GM18511 (cell line): ENCODE measurements around the gene SH2D3C.

Source experiments
- ATAC-seq: cut with Tn5 transposase; IDR thresholded peaks from one replicate; pipeline ENCODE4 v1.9.1; 2021; ENCODE audit warnings: mild to moderate bottlenecking, moderate library complexity; ENCODE audit not compliant: unreplicated experiment

SH2D3C gene, protein sequence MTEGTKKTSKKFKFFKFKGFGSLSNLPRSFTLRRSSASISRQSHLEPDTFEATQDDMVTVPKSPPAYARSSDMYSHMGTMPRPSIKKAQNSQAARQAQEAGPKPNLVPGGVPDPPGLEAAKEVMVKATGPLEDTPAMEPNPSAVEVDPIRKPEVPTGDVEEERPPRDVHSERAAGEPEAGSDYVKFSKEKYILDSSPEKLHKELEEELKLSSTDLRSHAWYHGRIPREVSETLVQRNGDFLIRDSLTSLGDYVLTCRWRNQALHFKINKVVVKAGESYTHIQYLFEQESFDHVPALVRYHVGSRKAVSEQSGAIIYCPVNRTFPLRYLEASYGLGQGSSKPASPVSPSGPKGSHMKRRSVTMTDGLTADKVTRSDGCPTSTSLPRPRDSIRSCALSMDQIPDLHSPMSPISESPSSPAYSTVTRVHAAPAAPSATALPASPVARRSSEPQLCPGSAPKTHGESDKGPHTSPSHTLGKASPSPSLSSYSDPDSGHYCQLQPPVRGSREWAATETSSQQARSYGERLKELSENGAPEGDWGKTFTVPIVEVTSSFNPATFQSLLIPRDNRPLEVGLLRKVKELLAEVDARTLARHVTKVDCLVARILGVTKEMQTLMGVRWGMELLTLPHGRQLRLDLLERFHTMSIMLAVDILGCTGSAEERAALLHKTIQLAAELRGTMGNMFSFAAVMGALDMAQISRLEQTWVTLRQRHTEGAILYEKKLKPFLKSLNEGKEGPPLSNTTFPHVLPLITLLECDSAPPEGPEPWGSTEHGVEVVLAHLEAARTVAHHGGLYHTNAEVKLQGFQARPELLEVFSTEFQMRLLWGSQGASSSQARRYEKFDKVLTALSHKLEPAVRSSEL

DNA sequence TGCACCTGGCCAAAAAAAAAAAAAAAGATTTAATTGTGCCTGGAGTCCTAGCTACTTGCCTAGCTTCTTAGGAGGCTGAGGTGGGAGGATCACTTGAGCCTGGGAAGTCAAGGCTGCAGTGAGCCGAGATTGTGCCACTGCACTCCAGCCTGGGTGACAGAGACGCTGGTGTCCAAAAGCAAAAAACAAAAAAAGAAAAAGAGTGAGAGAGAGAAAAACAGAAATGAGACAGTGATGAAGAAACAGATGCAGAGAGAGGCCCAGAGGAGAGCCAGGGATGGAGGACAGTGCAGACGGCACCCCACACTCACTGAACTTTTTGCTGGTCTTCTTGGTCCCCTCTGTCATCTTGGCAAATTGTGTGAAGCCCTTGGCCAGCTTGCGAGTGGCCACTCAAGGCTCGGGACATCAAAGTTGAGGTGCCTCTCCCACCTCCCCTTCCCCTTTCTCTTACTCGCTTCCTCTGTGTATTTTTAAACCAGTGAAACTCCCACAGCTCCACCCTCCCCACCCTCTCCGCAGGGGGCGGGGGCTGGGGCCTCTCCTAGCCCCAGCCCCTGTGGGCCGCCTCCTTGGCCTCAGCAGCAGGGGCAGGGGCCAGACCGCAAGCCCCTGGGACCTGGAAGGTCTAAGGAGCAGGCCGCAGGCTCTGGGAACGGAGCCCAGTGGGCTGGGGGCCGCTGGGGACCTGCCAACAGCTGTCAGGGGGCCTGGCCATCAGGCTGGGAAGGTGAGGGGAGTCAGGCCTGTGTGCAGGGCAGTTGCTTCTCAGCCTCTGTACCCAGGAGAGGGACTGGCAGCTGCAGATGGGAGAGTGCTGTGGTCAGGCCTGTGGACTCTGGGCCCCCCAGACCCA, at the start of gene SH2D3C:
TSS of gene SH2D3C (minus strand) at position 387 of the 856 bp plus-strand sequence. CDS start at position 348, 39 bp downstream.
- peak; percentile 52 for ATAC-seq

DNA sequence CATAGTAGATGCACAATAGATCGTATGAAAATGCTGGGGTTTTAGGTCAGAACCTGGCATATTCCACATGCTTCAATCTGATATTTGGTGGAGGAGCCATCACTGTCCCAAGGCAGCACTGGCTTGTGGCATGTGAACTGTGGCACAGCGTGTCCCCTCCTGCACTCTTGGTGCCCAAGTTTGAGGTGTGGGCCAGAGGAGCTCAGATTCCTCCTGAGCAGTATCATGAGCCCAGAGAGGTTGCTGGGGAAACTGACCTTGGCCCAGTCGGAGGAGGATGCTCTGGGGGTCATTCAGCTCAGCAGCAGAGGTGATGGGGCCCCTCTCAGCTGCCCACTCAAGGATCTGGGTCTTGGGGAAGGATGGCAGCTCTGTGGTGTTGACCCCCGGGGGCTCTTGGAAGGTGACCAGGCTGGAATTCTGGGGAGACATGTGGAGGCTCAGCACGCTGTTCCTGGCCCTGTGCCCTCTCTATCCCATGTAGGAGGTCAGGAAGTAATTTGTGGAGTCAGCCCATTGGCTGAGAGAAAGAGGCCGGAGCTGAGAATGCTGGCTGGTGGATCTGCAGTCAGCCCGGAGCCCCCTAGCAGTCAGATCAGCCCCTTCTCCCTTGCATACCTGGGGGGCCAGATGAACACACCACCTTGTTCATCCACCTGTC, 47.9 kb upstream of the SH2D3C start:
- no peak for ATAC-seq

DNA sequence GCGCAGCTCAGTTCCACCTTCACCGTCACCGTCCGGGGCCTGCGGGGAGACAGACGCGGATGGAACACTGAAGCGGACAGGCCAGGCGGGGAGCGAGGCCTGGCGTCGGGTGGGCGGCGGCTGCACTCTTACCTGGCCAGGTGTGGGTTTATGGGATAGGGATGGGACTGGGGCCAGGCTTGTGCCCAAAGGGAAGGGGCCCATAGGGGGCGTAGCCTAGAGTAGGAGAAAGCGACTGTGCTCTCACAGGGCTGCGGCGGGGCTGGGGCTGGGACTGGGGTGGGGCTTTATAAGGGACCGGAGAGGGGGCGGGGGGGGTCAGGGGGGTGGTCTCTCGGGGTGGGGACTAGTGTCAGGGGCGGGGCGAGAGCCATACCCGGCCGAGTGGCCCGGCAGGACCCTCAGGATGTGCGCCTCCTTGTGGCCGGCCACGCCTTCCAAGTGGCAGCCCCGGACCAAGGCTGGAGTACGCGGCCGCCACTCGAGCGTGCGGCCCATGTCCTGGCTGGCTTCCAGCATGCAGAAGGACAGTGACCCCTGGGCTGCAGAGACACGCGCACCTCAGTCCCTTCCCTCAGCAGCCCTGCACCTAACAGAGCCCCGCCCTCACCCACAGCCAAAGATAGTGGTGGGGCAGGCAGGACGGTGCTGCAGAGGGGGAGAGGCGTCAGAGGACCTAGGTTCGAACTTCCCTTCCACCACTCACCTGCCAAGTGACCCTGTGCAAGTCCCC, 47.0 kb upstream of the SH2D3C start:
- ATAC-seq = no peak

DNA sequence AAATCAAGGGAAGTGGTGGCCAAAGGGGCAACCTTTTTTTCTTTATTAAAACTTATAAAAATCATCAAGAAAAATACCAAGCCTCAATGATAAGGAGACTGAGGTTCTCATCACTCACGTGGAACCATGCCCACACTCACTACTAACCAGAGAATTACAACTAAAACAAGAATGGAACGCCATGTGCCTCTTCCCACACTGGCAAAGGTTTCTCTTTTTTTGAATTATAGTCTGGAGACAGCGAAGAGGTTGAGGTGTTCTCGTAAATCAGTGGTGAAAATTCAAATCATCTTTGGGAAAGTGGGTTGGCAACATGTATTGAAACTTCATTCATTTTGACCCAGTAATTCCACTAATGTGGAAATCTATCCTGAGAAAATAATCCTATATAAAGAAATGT, 43.6 kb upstream of the SH2D3C start:
- ATAC-seq = no peak

DNA sequence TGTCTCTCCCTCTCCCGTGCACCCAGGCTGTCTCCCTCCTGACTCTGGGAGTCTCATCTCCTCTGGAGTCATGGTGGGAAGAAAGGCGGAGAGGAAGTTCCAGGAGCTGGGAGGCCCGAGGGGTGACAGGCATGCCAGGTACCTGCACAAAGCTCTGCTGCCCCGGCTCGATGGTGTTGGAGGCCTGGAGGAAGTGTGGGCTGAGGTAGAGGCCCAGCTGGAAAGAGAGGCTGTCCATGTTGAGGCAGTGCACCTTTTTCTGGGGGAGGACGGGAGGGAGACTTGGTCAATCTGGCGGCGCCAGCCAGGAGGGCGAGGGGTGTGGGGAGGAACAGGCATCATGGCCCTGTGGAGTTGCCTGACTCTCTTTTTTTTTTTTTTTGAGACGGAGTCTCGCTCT, 40.1 kb upstream of the SH2D3C start:
- no peak for ATAC-seq

DNA sequence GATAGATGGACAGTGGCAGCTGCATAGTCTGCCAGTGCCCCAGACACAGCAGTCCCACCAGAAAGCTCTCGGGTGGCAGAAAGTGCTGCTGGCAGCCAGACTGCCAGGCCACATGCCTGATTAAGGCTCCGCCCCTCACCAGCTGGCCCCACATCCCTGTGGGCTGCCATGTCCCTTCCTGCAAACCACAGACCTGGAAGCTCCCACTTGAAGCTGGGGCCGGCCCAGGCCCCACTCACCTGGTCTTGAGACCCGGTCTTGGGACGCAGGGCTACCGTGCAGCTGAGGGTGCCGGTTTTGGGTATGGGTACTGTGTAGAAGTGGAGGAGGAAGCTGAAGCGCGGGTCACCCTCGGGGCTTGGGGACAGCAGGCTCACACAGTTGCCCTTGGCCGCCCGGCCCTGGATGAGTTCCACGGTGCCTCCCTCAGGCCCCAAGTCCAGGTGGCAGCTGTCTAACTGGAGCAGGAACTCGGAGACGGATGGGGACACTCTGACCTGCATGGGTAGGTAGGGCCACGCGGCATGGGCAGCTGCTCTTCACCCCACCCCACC, 39.5 kb upstream of the SH2D3C start:
- no peak for ATAC-seq

DNA sequence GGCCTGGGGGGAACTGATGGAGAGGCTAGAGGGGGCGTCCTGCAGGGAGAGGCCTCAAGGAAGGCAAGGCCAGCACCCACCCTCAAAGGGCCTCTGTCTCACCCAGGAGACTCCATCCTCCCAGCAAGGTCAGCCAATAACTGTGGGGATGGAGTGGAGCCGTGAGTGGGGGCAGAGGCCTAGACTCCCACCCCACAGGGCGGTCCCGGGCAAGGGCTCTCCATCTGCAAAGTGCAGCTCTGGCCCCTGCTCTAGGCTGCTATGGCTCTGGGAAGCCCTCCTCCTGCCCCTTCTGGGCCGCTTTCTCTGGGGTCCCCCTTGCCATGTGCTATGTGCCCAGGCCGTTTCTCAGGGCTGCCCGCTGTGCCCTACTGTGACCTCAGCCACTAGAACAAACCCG, 38.3 kb upstream of the SH2D3C start:
- no peak for ATAC-seq

DNA sequence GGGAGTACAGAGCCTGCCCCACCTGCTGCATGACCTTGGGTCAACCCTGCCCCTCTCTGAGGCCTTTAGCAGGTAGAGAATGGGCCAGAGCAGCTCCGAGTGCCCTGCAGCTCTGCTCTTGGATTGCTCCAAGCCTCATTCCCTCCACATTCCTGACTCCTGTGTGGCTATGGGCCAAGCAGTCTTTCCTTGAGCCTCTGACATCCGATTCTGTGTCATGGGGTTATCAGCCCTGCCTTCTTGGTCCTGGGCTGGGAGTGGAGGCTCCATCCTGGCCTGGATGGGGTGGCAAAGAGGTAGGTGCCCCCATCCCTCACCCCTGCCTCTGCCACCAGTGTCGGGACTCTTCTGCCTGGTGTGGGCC, 37.9 kb upstream of the SH2D3C start:
- no peak for ATAC-seq

DNA sequence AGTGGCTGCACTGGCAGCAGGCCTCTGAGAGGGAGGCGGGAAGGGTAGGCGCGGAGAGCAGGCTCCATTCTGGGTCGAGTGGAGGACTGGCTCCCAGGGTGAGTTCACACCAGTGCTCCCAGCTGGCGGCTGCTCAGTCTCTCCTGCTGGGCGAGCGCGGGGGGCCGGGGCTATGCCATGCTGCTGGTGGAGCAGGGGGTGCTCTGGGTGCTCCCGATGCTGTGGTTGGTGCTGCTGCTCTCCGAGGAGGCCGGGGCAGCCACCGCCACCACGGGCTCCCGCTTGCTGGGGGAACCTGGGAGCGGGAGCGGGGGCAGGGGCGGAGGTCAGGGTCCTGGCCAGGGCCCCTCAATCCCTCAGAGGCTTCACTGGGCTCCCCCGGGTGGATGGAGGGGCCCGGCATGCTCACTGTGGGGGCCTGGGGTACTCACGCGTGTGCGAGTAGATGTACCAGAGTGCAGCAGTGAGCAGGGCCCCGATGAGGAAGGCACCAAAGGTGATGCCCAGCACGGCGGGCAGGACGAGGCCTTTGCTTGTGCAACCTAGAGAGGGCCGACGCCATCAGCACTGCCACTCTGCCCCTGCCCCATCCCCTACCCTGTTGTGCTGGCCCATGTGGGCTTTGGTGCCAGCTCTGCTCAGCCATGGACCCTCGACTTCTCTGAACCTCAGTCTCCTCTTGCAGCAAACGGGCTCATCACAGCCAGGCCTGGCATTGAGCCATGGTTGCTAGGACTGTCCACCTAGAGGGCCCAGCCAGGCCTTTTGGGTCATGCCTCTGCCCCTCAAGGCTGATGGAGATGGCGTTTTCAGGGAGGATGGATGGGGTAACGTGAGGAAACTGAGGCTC, 37.3 kb upstream of the SH2D3C start:
- no peak for ATAC-seq

DNA sequence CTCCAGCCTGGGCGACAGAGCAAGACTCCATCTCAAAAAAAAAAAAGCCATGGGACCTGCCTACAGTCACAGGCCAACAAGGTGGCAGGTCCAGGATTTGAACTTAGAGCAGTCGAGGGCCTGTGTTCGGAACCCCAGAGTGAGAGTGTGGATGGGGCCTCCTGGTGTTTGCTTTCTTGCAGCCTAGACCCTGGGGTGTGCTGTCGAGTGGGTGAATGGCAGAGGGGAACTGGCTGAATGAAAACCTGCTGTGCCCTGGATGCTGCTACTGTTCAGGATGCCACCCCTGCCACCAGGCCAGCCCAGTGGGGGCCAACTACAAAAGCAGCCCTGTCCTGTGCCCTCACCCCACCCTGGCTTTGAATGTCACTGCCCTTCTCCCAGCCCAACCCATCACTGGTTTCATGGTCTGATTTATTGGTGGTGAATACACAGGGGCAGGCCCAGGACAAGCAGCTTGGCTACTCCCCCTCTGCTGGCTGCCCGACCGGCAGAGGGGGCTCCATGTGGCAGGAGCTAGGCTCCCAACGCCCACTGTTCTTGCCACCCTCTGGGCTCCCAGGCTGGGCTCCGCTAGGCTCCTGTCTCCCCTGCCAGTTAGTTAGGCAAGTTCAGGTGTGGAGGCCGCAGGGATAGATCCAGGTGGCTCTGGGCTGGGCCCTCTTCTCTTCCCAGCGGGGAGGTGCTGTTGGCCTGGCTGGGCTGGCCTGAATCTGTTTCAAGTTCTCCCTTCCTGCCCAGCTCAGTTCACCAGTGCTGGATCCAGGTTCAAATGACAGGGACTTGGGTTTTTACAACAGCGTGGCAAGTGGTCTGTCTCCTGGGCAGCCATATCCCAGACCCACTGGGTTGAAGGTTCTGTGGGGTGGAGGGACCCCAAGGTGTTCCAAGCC, 36.4 kb upstream of the SH2D3C start:
- no peak for ATAC-seq

DNA sequence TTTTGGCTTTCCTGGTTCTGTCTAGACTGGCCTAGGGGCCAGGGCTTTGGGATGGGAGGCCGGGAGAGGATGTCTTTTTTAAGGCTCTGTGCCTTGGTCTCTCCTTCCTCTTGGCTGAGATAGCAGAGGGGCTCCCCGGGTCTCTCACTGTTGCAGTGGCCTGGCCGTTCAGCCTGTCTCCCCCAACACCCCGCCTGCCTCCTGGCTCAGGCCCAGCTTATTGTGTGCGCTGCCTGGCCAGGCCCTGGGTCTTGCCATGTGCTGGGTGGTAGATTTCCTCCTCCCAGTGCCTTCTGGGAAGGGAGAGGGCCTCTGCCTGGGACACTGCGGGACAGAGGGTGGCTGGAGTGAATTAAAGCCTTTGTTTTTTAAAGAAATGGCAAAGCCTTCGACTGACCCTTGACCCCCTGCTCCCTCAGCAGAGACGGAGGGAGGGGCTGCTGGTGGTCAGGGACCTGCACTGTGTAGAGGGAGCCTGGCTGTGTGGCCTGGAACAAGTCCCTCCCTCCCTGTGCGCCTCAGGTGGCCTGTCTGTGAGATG, 35.3 kb upstream of the SH2D3C start:
- no peak for ATAC-seq

DNA sequence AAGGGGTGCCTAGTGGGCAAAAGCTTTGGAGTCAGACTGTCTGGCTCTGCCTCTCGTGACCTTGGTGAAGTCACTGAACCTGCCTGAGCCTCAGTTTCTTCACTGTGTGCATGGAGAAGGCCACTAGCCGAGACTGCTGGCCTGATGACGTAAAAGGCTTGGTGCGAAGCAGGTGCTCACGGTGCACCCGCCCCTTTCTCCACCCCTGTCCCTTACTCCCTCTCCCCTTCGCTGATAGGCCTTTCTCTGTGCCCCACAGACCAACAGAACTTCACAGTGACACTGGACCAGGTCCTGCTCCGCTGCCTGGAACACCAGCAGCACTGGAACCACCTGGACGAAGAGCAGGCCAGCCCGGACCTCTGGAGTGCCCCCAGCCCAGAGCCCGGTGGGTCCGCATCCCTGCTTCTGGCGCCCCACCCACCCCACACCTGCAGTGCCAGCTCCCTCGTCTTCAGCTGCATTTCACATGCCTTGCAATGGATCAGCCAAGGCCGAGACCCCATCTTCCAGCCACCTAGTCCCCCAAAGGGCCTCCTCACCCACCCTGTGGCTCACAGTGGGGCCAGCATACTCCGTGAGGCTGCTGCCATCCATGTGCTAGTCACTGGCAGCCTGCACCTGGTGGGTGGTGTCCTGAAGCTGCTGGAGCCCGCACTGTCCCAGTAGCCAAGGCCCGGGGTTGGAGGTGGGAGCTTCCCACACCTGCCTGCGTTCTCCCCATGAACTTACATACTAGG, 34.6 kb upstream of the SH2D3C start:
- ATAC-seq = no peak

DNA sequence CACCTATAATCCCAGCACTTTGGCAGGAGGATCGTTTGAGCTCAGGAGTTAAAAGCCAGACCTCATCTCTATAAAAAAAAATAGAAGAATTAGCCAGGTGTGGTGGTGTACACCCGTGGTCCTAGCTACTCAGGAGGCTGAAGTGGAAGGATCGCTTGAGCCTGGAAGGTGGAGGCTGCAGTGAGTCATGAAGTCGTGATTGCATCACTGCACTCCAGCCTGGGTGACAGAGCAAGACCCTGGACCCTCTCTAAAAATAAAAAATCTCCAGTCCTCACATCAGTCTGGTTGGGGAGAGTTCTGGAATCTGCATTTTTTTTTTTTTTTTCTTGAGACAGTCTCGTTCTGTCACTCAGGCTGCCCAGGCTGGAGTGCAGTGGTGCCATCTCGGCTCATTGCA, 33.5 kb upstream of the SH2D3C start:
- no peak for ATAC-seq

DNA sequence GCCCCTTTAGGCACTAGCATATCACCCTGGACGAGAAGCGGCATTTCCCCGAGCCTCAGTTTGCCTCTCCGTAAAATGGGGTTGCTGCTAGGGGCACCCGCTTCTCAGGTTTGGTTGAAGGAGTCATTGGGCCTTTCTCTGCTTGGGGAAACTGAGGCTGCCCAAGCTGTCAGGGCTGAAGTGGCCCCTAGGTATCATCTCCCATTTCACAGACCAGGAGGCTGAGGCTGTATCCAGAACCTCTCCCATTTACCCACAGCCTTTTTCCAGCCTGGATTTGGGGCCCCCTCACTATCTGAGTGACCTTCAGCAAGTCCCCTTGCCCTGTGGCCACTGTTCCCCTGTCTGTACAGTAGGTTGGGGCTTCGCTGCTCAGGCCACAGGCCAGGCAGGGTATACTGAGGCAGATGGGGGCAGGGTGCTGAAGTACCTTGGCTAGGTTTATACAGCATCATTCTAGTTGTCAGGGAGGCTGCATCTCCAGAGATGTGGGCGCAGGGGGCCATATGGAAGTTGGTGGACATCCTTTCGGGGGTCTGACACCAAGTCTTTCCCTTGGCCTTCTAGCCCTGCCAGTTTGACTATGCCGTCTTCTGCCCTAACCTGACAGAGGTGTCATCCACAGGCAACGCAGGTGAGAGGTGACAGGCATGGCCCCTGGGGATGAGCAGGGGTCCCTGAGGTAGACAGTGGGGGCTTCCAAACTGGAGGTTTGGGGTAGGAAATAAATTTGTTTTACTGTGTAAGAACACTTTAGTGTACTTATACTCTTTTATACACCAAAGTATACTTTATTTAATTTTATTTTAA, 32.1 kb upstream of the SH2D3C start:
- ATAC-seq = no peak

DNA sequence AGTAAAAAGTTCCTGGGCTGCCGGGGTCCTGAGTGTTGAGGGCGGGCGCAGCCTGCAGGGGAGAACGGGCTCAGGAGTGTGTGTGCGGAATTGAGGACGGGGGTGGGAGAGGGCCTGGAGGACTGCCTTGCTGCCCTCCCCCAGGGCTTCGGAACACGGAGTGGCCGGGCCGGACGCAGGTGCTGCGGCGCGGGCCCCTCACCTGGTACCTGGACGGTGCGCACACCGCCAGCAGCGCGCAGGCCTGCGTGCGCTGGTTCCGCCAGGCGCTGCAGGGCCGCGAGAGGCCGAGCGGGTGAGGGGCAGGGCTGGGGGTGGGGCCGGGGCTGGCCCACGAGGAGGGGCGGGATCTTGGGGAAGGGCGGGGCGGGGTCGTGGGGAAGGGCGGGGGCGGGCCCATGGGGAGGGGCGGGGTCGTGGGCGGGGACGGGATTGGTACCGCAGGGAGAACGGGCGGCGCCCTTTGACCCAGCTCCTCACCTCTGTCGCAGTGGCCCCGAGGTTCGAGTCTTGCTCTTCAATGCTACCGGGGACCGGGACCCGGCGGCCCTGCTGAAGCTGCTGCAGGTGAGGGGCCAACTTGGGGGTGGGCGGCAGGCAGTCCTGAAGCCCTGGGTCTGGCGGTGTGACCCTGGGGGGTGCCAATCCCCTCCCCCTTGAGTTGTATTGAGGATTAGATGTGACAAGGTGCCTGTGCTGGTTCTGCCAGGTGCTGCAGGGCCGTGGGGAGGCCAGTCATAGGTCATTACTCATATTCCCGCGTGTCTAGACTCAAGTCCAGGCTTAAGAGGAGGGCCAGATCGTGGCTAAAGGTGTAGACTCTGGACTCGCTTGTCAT, 31.3 kb upstream of the SH2D3C start:
- no peak for ATAC-seq
